Measurements from ENCODE around the gene COL5A1.
"Not testable (repeated sequence)": the region's sequence is repeated elsewhere in the genome, so short reads cannot be mapped to it uniquely, and the experiment has no call there.

The COL5A1 gene

DNA sequence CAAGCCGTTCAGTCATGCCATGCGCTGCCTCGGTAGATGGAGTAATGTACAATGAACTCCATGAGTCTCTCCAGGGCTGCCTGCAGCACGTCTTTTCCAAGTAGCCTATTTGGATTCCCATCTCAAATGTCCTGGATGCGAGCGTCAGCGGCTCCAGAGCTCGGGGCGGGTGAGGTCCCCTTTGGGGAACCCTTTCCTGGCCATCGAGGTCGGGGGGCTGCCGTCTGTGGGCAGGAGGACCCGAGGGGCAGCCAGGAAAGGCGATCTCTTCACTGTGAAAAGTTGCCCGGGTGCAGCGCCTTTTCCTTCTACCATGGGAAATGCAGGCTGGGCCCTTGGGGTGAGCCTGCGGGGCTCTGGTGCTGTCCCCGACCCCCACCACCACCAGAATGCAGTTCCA lies 202.1 kb downstream of the COL5A1 start:
- DNase-seq, result no peak

DNA sequence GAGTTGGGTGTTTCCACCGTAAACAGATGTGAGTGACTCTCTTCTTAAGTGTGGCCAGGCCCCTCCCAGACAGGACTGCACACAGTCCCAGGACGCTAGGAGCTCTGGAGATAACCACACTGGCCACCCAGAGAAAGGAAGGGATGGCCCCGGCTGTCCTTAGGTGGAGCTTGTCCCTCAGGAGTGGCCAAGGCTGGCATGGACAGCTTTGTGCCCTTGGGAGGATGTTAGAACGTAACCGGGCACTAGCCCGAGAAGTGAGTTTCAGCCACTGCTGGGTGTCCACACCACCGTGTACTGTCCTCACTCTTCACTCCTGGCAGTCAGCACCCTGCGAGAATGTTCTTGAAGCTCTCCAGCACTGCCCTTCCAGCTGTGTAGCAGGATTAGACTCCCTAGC lies 203.2 kb downstream of the COL5A1 start:
- DNase-seq, result no peak

- no peak for DNase-seq
These were observed 204.6 kb downstream of the COL5A1 start for GRCh38 chr9:134846187-134846586.

DNA sequence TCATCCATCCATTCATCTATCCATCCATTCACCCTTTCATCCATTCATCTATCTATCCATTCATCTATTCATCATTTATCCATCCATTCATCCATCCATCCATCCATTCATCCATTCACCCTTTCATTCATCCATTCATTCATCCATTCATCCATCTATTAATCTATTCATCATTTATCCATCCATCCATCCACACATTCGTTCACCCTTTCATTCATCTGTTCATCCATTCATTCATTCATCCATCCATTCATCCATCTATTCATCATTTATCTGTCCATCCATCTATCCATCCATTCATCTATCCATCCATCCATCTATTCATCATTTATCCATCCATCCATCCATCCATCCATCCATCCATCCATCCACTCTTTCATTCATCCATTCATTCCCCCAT lies 205.1 kb downstream of the COL5A1 start:
- DNase-seq, result no peak

- no peak for DNase-seq
These were observed 205.5 kb downstream of the COL5A1 start for GRCh38 chr9:134847138-134847537.

GRCh38 chr9:134847752-134848432 lies 206.3 kb downstream of the COL5A1 start:
- no peak for DNase-seq

- no peak for DNase-seq
These were observed 206.9 kb downstream of the COL5A1 start for GRCh38 chr9:134848504-134848903.

DNA sequence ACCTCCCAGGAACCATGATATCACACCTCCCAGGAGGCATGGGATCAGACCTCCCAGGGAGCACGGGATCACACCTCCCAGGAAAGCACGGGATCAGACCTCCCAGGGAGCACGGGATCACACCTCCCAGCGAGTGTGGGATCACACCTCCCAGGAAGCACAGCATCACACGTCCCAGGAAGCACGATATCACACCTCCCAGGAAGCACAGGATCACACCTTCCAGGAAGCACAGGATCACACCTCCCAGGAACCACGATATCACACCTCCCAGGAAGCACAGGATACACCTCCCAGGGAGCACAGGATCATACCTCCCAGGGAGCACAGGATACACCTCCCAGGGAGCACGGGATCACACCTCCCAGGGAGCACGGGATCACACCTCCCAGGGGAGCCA lies 209.0 kb downstream of the COL5A1 start:
- no peak for DNase-seq

DNA sequence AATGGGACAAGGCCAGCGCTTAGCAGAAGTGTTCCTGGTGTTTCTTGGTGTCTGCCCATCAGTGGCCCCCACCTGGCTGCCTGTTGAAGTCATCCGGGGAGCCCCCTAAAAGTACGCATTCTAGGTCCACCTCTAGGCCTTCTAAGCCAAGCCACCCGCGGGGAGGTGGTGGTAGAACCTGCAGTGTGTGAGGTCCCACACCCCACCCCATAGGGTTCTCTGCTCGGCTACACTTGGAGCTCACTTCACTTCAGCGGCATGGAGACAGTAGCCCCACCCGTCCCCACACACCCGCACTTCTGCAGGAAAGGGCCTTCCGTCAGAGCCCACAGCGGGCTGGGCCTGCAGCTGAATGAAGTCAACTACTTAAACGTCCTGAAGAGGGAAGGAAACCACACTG lies 209.4 kb downstream of the COL5A1 start:
- DNase-seq, result no peak

DNA sequence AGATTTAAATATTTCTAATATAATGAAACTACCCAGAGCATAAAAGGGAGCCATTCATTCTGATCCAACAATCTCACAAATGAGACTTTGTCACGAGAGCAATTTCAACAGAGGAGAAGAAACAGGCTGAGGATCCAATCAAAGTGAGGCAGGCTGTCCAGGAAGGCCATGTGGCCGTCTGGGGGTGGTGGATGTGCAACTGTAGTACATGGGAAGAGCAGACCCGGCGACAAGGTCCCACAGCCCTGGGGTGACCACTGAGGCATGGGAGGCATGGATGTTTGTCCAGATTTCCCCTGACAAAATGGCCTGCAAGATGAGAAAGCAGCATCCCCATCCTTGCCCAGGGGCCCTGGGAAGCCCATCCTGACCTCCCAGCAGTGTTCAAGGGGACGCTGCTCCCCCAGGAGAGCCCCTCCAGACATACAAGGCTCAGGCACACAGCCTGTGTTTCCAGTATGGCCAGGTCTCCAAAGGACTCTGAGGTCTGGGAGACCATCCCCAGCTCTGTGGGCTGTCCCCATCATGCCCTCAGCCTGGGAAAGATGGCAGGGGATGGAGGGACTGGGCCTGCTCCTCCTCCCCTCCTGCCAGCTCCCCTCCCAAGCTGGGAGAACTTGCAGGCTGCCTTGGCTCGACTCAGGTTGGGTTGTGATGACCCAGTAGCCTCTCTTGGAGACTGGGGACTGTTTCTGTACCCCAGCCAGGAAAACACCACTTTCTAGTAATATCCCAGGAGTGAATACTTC lies 211.5 kb downstream of the COL5A1 start:
- DNase-seq, result no peak

- no peak for DNase-seq
These were observed 212.3 kb downstream of the COL5A1 start for GRCh38 chr9:134853893-134854292.

DNA sequence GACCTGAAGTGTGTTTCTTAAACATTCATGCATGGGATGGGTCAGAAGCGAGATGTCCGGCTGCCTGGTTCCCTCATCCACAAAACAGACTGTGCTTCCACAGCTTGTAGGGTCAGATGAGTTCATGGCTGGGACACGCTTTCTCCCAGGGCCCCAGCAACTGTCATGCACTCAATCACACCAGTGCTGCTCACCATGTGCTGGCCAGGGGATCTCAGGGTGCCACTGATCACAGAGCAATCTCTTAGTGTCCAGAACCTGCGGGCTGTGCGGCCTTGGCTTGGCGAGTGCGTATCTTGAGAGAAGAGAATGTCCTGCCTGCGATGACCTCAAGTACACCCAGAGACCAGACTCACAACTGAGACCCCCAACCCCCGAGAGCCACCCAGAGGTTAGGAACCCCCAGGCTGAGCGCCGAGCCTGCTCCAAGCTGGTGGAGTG lies 213.0 kb downstream of the COL5A1 start:
- DNase-seq, result no peak

DNA sequence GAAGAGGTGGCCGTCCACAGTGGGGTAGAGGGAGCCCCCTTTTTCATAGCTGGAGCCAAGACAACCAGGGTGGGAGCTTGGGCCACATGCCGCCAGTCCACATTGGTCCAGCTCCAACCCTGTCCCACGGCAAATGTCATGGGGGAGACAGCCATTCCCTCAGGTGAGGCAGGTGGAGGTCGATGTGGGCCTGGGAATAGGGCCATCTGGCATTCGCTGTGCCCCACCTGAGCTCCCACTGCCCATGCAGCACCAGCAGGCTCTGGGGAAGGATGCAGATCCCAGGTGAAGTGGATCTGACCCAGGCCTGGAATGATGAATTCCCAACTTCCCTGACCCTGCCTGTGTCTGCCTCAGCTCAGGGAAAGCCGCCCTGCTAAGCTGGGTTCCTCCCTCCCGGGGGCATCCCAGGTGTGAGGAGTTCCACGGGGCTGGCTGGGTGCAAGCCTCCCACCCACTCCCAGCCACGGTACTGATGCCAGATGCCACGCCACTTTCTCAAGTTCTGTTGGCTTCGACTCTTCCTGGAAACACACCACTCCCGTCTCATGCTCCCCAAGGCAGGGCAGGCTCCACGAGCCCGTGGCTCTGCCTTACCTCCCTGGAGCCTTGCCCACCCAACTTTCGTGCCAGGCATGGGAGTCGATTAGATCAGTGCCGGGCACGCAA lies 213.8 kb downstream of the COL5A1 start:
- DNase-seq, result no peak

- DNase-seq, result no peak
These were observed 214.3 kb downstream of the COL5A1 start for GRCh38 chr9:134855900-134856377.

GRCh38 chr9:134857451-134857850 lies 215.8 kb downstream of the COL5A1 start:
- not testable (repeated sequence) for DNase-seq

GRCh38 chr9:134858051-134858841 lies 216.6 kb downstream of the COL5A1 start:
- DNase-seq, result no peak

DNA sequence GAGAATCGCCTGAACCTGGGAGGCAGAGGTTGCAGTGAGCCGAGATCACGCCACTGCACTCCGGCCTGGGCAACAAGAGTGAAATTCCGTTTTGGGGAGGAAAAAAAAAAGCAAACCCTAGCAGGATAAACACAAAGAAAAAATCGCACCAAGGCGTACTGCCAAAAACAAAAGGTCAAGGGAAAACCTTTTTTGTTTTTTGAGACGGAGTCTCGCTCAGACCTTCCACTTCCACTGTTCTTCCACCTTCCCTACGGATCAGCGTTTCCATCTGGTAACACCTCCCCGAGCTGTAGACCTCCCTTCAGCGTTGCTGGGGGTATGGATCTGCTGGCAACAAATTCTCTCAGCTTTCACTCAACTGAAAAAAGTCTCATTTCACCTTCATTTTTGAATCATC lies 218.9 kb downstream of the COL5A1 start:
- DNase-seq, result no peak

- DNase-seq, result no peak
These were observed 220.2 kb downstream of the COL5A1 start for GRCh38 chr9:134861595-134862334.

GRCh38 chr9:134863306-134863902 lies 221.8 kb downstream of the COL5A1 start:
- DNase-seq, result no peak

GRCh38 chr9:134863941-134864820 lies 222.6 kb downstream of the COL5A1 start:
- DNase-seq, result no peak

DNA sequence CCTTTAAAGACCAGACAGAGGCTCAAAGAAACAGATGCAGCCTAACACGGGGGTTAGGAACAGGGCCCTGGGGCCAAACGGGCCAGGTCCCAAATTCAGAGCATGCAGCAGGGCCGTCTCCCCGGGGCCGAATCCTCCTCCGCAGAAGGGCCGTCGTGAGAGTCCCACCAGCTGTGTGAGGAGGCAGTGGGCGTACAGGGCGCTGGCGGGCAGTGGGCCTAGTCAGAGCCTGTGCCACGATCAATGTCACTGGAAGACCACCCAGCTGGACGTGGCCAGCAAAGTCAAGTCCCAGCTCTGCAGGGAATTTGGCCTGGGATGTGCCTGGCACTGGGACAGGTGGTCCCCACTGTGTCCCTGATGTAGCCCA lies 223.2 kb downstream of the COL5A1 start:
- DNase-seq, result no peak

Data from activated CD4-positive, CD25-positive, alpha-beta regulatory T cell (primary cell).